ENCODE data around the gene TRDMT1. TPM values are rescaled to one million over a fixed set of nuclear protein-coding genes. Genes with fewer than 3 reads are reported as not detected.

The TRDMT1 gene
- total RNA-seq, 1 experiment from 2014 or later, result 10.3 TPM

GRCh38 chr10:17113889-17114540 is 87.5 kb downstream of the TRDMT1 start:
- TF ChIP-seq, protein P1, sequence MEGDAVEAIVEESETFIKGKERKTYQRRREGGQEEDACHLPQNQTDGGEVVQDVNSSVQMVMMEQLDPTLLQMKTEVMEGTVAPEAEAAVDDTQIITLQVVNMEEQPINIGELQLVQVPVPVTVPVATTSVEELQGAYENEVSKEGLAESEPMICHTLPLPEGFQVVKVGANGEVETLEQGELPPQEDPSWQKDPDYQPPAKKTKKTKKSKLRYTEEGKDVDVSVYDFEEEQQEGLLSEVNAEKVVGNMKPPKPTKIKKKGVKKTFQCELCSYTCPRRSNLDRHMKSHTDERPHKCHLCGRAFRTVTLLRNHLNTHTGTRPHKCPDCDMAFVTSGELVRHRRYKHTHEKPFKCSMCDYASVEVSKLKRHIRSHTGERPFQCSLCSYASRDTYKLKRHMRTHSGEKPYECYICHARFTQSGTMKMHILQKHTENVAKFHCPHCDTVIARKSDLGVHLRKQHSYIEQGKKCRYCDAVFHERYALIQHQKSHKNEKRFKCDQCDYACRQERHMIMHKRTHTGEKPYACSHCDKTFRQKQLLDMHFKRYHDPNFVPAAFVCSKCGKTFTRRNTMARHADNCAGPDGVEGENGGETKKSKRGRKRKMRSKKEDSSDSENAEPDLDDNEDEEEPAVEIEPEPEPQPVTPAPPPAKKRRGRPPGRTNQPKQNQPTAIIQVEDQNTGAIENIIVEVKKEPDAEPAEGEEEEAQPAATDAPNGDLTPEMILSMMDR (IDR thresholded peaks at IDR 0.05; ENCODE audit: unreplicated experiment), result no peak
- CTCF ChIA-PET, result interaction anchor here (0.6 kb wide), 1 partner anchor 39 kb away, joined by 3 read pairs; no protein-coding TSS in a partner anchor
- peaks cover 16% of the 10 kb centered on the region for H3K36me3 Mint-ChIP-seq (ENCODE audit: insufficient read depth, unreplicated experiment)
- H3K4me1 Mint-ChIP-seq (ENCODE audit: low read depth, unreplicated experiment), result peaks cover 40% of the 10 kb centered on the region
- BruUV-seq (replicated peaks), result no TSS peak
- H3K27me3 Mint-ChIP-seq (ENCODE audit: unreplicated experiment), result no peaks in the 10 kb centered on the region
- H3K9me3 Mint-ChIP-seq (ENCODE audit: low read depth, unreplicated experiment), result no peaks in the 10 kb centered on the region
- intact Hi-C loops (cut with micrococcal nuclease; ENCODE audit: unreplicated experiment), result no loop called here
- no peak overlapping the region for H3K27ac Mint-ChIP-seq (ENCODE audit: unreplicated experiment)
- peak; percentile 14 for DNase-seq
- H3K4me3 Mint-ChIP-seq (ENCODE audit: low read depth, unreplicated experiment), result no peak overlapping the region

GRCh38 chr10:17113346-17113745 is 88.1 kb downstream of the TRDMT1 start:
- CTCF ChIA-PET, result interaction anchor here (0.6 kb wide), 1 partner anchor 39 kb away, joined by 3 read pairs; no protein-coding TSS in a partner anchor
- TF ChIP-seq, protein P1 (IDR thresholded peaks at IDR 0.05; ENCODE audit: unreplicated experiment), result no peak
- BruUV-seq (replicated peaks), result no TSS peak
- no peak overlapping the region for H3K27ac Mint-ChIP-seq (ENCODE audit: unreplicated experiment)
- no peak for DNase-seq
- H3K4me1 Mint-ChIP-seq (ENCODE audit: low read depth, unreplicated experiment), result peaks cover 45% of the 10 kb centered on the region
- H3K27me3 Mint-ChIP-seq (ENCODE audit: unreplicated experiment), result no peaks in the 10 kb centered on the region
- peaks cover 2% of the 10 kb centered on the region for H3K9me3 Mint-ChIP-seq (ENCODE audit: low read depth, unreplicated experiment)
- peaks cover 16% of the 10 kb centered on the region for H3K36me3 Mint-ChIP-seq (ENCODE audit: insufficient read depth, unreplicated experiment)
- intact Hi-C loops (cut with micrococcal nuclease; ENCODE audit: unreplicated experiment), result no loop called here
- no peak overlapping the region for H3K4me3 Mint-ChIP-seq (ENCODE audit: low read depth, unreplicated experiment)

DNA sequence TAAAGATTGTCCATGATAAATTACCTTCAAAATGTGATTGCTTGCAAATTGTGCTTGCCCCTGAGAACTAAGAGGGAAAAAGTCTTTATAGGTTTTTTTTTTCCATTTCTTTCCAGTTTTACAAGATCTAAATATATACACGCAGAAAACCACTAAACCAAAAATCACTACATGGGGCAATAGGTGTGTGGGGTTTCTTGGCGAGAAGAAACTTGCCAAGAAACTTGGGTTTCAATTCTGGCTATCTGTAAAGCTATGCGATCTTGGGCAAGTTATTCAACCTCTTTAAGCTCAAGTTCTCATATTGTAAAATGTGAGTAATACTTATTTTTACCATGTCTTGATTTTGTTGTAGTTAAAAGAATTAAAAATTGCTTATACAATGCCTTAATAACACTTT is 88.9 kb downstream of the TRDMT1 start:
- intact Hi-C loops (cut with micrococcal nuclease; ENCODE audit: unreplicated experiment), result no loop called here
- H3K9me3 Mint-ChIP-seq (ENCODE audit: low read depth, unreplicated experiment), result peaks cover 2% of the 10 kb centered on the region
- no TSS peak for BruUV-seq (replicated peaks)
- H3K27me3 Mint-ChIP-seq (ENCODE audit: unreplicated experiment), result no peaks in the 10 kb centered on the region
- peaks cover 45% of the 10 kb centered on the region for H3K4me1 Mint-ChIP-seq (ENCODE audit: low read depth, unreplicated experiment)
- no peak for DNase-seq
- no peak overlapping the region for H3K4me3 Mint-ChIP-seq (ENCODE audit: low read depth, unreplicated experiment)
- H3K36me3 Mint-ChIP-seq (ENCODE audit: insufficient read depth, unreplicated experiment), result peaks cover 16% of the 10 kb centered on the region
- TF ChIP-seq, protein P1 (IDR thresholded peaks at IDR 0.05; ENCODE audit: unreplicated experiment), result no peak
- H3K27ac Mint-ChIP-seq (ENCODE audit: unreplicated experiment), result no peak overlapping the region
- CTCF ChIA-PET, result no interaction called here

GRCh38 chr10:17109475-17110207 is 91.8 kb downstream of the TRDMT1 start:
- intact Hi-C loops (cut with micrococcal nuclease; ENCODE audit: unreplicated experiment), result no loop called here
- H3K4me1 Mint-ChIP-seq (ENCODE audit: low read depth, unreplicated experiment), result peaks cover 32% of the 10 kb centered on the region
- CTCF ChIA-PET, result no interaction called here
- no peak for DNase-seq
- H3K9me3 Mint-ChIP-seq (ENCODE audit: low read depth, unreplicated experiment), result peaks cover 2% of the 10 kb centered on the region
- H3K36me3 Mint-ChIP-seq (ENCODE audit: insufficient read depth, unreplicated experiment), result peaks cover 9% of the 10 kb centered on the region
- no peaks in the 10 kb centered on the region for H3K27me3 Mint-ChIP-seq (ENCODE audit: unreplicated experiment)
- TF ChIP-seq, protein P1 (IDR thresholded peaks at IDR 0.05; ENCODE audit: unreplicated experiment), result no peak
- H3K27ac Mint-ChIP-seq (ENCODE audit: unreplicated experiment), result no peak overlapping the region
- no TSS peak for BruUV-seq (replicated peaks)
- no peak overlapping the region for H3K4me3 Mint-ChIP-seq (ENCODE audit: low read depth, unreplicated experiment)
